Right atrium auricular region (tissue), 2 donors: ENCODE measurements around the gene CYP1A1. TPM values are rescaled to one million over a fixed set of nuclear protein-coding genes. Genes with fewer than 3 reads are reported as not detected.

Experiments used
- DNase-seq: peaks from one replicate; pipeline ENCODE4 v3.0.0-alpha.2; 2019; ENCODE audit warnings: low spot score
- H3K27ac ChIP-seq, 2 donors: fragments of 200-600 bp; sonication (generic); 1 replicate in 1 of 2; 2 replicates in 1 of 2; pipeline ENCODE4 v1.5.1; 2016 to 2019
- H3K27me3 ChIP-seq, 2 donors: fragments of 200-600 bp; sonication (generic); one replicate each; pipeline versions ENCODE4 v1.5.1 to v1.6.0; 2017 to 2019
- H3K36me3 ChIP-seq: fragments of 200-600 bp; sonication (generic); one replicate; pipeline ENCODE4 v1.5.1; 2016
- H3K4me1 ChIP-seq, 2 donors: fragments of 200-600 bp; sonication (generic); one replicate each; pipeline versions ENCODE4 v1.5.1 to v1.6.0; 2017 to 2019
- H3K4me3 ChIP-seq, 2 donors: fragments of 200-600 bp; sonication (generic); 1 replicate in 1 of 2; 2 replicates in 1 of 2; pipeline ENCODE4 v1.5.1; 2017 to 2019; ENCODE audit warnings: mild to moderate bottlenecking in 1 of 2, moderate library complexity in 1 of 2
- H3K9me3 ChIP-seq, 2 donors: fragments of 200-600 bp; sonication (generic); one replicate each; pipeline ENCODE4 v1.5.1; 2019
- total RNA-seq, 2 donors: library from RNA; depleted of rRNA; stranded (reverse); fragments of >200 nt; gene quantifications; one replicate each; pipeline ENCODE4 v1.1.0, GENCODE V29; 2016
- TF ChIP-seq, protein P1 (sequence below), 2 donors: fragments of 200-600 bp; sonication (generic); IDR thresholded peaks; one replicate each; pipeline ENCODE4 v1.5.1; 2019; ENCODE audit warnings: antibody characterized with exemption in 2 of 2

CYP1A1 gene
- total RNA-seq, 2 donors from 2014 or later: 1.0 TPM; not detected in 1

DNA sequence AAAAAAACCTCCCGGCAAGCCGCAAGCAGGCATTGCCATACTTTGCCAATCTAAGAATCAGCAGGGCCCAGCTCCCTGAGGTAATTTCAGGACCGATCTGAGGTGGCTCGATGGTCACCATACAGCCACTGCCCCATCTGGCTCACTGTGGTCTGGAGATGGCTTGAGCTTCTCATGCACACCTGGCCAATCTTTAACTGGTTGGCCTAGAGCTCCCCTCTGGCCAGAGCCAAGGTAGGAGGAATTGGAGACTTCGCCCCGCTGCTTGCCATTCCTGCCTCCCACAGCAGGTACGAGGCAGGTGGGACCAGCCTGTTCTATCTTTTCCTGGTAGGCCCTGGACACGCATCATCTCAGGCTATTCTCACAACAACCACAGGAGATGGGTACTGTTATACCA lies 33.4 kb upstream of the CYP1A1 start:
- peaks cover 0 to 8% of the 10 kb centered on the region in 2 donors for H3K4me1 ChIP-seq
- no peaks in the 10 kb centered on the region for H3K27me3 ChIP-seq
- no peaks in the 10 kb centered on the region for H3K9me3 ChIP-seq
- no peaks in the 10 kb centered on the region for H3K36me3 ChIP-seq
- TF ChIP-seq, protein P1, sequence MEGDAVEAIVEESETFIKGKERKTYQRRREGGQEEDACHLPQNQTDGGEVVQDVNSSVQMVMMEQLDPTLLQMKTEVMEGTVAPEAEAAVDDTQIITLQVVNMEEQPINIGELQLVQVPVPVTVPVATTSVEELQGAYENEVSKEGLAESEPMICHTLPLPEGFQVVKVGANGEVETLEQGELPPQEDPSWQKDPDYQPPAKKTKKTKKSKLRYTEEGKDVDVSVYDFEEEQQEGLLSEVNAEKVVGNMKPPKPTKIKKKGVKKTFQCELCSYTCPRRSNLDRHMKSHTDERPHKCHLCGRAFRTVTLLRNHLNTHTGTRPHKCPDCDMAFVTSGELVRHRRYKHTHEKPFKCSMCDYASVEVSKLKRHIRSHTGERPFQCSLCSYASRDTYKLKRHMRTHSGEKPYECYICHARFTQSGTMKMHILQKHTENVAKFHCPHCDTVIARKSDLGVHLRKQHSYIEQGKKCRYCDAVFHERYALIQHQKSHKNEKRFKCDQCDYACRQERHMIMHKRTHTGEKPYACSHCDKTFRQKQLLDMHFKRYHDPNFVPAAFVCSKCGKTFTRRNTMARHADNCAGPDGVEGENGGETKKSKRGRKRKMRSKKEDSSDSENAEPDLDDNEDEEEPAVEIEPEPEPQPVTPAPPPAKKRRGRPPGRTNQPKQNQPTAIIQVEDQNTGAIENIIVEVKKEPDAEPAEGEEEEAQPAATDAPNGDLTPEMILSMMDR (IDR thresholded peaks at IDR 0.05): no peak
- H3K4me3 ChIP-seq: no peak overlapping the region
- H3K27ac ChIP-seq: no peak overlapping the region
- DNase-seq: no peak

DNA sequence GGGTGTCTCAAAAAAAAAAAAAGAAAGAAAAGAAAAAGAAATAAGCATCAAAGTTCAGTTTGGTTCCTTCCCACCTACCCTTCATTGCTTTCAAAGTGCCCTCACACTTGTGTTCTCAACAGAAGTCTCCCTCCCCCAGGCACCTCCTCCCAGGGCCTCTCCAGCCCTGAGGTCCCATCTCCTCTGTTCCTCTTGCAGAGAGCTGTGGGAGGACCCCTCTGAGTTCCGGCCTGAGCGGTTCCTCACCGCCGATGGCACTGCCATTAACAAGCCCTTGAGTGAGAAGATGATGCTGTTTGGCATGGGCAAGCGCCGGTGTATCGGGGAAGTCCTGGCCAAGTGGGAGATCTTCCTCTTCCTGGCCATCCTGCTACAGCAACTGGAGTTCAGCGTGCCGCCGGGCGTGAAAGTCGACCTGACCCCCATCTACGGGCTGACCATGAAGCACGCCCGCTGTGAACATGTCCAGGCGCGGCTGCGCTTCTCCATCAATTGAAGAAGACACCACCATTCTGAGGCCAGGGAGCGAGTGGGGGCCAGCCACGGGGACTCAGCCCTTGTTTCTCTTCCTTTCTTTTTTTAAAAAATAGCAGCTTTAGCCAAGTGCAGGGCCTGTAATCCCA lies 29.4 kb upstream of the CYP1A1 start:
- H3K36me3 ChIP-seq: no peaks in the 10 kb centered on the region

DNA sequence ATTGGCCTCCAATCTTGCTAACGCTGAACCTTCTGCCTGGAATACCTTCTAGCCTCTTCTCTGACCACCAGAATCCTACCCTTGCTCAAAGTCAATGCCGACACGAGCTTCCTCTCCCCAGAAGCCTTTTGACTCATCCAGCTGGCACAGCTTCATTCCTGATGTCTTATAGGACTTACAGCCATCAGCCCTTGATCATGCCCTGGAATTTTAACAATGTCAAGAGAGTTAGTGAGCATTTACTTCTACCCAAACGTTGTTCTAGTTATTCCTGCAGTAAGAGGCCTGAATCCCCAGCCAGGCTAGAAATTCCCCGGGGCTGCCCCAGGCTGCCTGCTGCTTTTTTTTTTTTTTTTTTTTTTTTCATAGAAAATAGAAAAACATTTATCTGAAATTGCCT lies 27.2 kb upstream of the CYP1A1 start:
- H3K4me3 ChIP-seq: no peak overlapping the region
- TF ChIP-seq, protein P1 (IDR thresholded peaks at IDR 0.05): no peak
- no peaks in the 10 kb centered on the region for H3K9me3 ChIP-seq
- DNase-seq: no peak
- no peaks in the 10 kb centered on the region for H3K36me3 ChIP-seq
- no peak overlapping the region for H3K27ac ChIP-seq
- no peaks in the 10 kb centered on the region for H3K4me1 ChIP-seq
- H3K27me3 ChIP-seq: no peaks in the 10 kb centered on the region

More for the DNA sequence above, 29.4 kb upstream of the CYP1A1 start:
- Histone ChIP-seq H3K4me3 (no peak overlapping the region), H3K27me3 (no peaks in the 10 kb centered on the region), H3K27ac (no peak overlapping the region), H3K9me3 (no peaks in the 10 kb centered on the region), H3K4me1 (no peaks in the 10 kb centered on the region)
- TF ChIP-seq, protein P1 (IDR thresholded peaks at IDR 0.05): no peak
- no peak for DNase-seq

DNA sequence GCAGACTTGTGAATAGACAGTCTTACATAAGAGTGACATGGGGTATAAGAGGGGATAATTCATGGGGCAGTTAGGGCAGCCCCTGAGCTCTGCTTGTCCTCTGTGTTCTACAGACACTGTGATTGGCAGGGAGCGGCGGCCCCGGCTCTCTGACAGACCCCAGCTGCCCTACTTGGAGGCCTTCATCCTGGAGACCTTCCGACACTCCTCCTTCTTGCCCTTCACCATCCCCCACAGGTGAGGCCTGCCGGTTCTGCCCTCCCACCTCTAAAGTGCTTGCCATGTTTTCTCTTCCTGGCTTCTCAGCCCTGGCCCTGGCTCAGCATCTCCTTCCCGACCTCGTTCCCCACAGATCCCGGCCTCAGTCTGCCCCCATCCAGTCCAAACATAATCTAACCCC lies 26.7 kb upstream of the CYP1A1 start:
- no peak for DNase-seq
- no peaks in the 10 kb centered on the region for H3K9me3 ChIP-seq
- no peaks in the 10 kb centered on the region for H3K4me1 ChIP-seq
- H3K27ac ChIP-seq: no peak overlapping the region
- TF ChIP-seq, protein P1 (IDR thresholded peaks at IDR 0.05): no peak
- no peak overlapping the region for H3K4me3 ChIP-seq
- no peaks in the 10 kb centered on the region for H3K36me3 ChIP-seq
- no peaks in the 10 kb centered on the region for H3K27me3 ChIP-seq

DNA sequence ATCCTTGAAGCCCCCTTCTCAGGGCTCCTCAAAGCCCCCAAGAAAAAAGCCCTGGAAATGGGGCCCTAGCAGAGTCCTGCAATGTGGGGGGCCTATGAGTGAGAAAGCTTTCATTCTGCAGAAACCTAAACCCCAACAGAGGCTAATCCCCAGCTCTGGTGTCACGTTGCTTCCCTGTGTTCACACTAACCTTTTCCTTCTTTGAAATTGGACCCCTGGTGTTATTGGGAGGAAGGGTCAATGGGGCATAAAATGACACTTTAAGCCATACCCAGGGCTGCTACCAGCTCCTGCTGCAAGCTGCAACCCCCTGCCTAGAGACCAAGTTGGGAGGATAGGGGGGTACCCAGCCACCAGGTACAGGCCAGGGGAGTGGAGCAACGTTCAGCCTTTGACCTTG lies 25.4 kb upstream of the CYP1A1 start:
- H3K27me3 ChIP-seq: no peaks in the 10 kb centered on the region
- no peak for DNase-seq
- TF ChIP-seq, protein P1 (IDR thresholded peaks at IDR 0.05): no peak
- H3K9me3 ChIP-seq: no peaks in the 10 kb centered on the region
- H3K27ac ChIP-seq: no peak overlapping the region
- no peak overlapping the region for H3K4me3 ChIP-seq
- no peaks in the 10 kb centered on the region for H3K4me1 ChIP-seq
- no peaks in the 10 kb centered on the region for H3K36me3 ChIP-seq

DNA sequence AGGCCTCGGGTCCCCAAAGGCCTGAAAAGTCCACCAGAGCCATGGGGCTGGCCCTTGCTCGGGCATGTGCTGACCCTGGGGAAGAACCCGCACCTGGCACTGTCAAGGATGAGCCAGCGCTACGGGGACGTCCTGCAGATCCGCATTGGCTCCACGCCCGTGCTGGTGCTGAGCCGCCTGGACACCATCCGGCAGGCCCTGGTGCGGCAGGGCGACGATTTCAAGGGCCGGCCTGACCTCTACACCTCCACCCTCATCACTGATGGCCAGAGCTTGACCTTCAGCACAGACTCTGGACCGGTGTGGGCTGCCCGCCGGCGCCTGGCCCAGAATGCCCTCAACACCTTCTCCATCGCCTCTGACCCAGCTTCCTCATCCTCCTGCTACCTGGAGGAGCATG lies 24.5 kb upstream of the CYP1A1 start:
- no peak for DNase-seq
- H3K9me3 ChIP-seq: no peaks in the 10 kb centered on the region
- no peaks in the 10 kb centered on the region for H3K36me3 ChIP-seq
- H3K4me3 ChIP-seq: no peak overlapping the region
- TF ChIP-seq, protein P1 (IDR thresholded peaks at IDR 0.05): no peak
- no peaks in the 10 kb centered on the region for H3K4me1 ChIP-seq
- no peak overlapping the region for H3K27ac ChIP-seq
- H3K27me3 ChIP-seq: no peaks in the 10 kb centered on the region
